Astrocyte of the spinal cord (primary cell): ENCODE results near the gene HDLBP.

Experiments
- DNase-seq: peaks from one replicate; pipeline ENCODE4 v3.0.0; 2011; ENCODE audit warnings: low read depth, low spot score
- H3K4me3 ChIP-seq: 2 replicates; pipeline ENCODE4 v1.5.1; 2011; ENCODE audit warnings: low read depth, mild to moderate bottlenecking, low read length, moderate library complexity
- in situ Hi-C: cut with HindIII; loops from 2 replicates; pipeline ENCODE4 v1.10.0; 2017; ENCODE audit warnings: low sequenced_read_pairs
- TF ChIP-seq, protein P1 (sequence below): IDR thresholded peaks from 2 replicates; pipeline ENCODE4 v1.5.1; 2012; ENCODE audit warnings: low read depth, mild to moderate bottlenecking, low read length, inconsistent platforms

The HDLBP gene

DNA sequence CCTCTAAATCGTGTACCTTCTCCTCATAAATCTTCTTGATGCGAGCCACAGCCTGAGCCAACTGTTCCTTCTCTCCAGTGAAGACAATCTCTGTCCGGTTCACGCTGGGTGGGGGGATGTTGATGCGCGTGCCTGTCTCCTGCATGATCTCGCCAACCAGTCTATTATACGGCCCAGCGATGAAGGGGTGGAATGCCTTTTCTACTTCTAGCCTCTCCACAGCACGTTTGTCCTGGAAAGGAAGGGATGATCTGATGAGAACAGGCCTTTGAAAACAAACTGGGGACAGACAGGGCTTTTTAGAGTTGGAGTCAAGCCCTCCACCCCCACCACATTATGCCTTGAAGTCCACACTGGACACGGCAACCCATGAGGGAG, 59.3 kb downstream of the HDLBP start:
- H3K4me3 ChIP-seq: no peak overlapping the region
- TF ChIP-seq, protein P1, sequence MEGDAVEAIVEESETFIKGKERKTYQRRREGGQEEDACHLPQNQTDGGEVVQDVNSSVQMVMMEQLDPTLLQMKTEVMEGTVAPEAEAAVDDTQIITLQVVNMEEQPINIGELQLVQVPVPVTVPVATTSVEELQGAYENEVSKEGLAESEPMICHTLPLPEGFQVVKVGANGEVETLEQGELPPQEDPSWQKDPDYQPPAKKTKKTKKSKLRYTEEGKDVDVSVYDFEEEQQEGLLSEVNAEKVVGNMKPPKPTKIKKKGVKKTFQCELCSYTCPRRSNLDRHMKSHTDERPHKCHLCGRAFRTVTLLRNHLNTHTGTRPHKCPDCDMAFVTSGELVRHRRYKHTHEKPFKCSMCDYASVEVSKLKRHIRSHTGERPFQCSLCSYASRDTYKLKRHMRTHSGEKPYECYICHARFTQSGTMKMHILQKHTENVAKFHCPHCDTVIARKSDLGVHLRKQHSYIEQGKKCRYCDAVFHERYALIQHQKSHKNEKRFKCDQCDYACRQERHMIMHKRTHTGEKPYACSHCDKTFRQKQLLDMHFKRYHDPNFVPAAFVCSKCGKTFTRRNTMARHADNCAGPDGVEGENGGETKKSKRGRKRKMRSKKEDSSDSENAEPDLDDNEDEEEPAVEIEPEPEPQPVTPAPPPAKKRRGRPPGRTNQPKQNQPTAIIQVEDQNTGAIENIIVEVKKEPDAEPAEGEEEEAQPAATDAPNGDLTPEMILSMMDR: no peak
- no peak for DNase-seq
- in situ Hi-C loops: no loop called here

DNA sequence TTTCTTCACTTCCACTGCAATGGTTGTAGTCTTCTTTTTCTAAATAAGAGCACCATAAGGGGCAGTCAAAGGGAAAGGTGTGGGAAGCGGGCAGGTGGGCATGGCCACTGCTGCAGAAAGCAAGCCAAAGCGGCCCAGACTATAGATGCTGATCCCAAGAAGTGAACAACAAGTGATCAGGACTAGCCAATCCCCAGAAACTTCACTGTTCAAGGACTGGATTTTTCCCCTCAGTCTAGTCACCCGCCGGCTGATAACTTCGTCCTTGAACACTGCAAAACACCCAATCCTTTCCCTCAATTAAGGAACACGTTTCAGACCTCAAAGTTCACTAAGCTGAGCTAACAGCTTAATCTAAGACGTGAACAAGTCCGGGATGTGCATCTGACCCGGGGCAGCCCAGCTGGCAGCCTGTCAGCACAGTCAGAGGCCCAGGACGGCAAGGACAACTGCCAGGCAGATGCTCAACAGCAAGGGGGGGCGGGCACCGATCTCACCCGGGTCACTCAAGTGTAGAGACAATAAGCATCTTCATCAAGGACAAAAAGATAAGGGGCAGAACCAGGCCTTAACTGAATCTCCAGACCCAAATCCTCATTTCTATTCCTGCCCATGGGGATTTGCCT, 59.8 kb downstream of the HDLBP start:
- H3K4me3 ChIP-seq: no peak overlapping the region
- in situ Hi-C loops: no loop called here
- TF ChIP-seq, protein P1: no peak
- no peak for DNase-seq

DNA sequence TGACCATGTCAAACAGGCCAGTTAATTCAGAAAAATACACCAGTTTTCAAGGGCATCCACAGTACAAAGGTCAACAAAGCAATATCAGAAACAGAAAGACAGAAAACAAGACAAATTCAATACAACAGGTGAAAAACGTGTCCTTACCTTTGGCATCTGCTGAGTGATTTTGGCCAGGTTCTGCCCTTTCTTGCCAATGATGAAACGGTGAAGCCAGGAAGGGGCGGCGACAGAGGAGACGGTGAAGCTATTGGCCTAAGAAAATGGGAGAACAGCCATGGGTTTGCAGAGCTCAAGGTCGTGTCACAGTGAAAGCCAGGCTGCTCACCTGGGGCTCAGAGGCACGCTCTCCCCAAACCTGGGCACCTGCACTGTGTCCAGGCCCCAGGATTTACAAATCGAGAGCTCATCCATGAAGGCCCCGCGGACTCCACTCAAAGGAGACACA, 60.5 kb downstream of the HDLBP start:
- in situ Hi-C loops: no loop called here
- TF ChIP-seq, protein P1: no peak
- DNase-seq: no peak
- no peak overlapping the region for H3K4me3 ChIP-seq

DNA sequence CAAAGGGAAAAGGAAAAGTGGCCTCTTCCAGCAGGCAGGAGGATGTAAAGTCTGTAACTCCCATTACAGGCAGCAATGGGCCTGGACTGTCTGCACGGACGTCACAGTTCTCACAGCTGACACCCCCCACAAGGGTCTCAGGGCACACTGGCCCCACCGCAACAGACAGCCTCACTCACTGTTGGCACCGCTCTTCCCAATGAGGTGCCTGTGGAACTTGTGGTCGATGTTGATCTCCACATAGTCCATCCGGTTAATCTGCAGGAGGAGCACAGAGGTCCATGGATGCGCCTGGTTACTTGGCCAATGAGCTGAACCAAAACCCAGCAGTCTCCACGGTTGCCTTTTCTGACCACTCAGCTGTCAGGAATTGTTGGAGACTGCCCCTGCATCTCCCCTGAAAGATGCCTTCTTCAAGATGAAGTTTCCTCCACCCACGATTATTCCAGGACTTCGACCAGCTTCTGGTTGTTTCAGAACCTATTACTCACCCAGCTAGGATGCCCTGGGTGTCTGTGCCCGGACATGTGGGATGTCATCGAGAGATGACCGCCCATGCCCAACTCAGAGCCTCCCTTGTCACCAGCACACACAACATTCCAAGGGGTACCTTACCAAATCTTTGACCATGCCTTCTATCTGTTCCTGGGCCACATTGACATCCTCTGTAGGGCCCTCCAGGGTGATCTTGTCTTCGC, 62.5 kb downstream of the HDLBP start:
- in situ Hi-C loops: no loop called here

DNA sequence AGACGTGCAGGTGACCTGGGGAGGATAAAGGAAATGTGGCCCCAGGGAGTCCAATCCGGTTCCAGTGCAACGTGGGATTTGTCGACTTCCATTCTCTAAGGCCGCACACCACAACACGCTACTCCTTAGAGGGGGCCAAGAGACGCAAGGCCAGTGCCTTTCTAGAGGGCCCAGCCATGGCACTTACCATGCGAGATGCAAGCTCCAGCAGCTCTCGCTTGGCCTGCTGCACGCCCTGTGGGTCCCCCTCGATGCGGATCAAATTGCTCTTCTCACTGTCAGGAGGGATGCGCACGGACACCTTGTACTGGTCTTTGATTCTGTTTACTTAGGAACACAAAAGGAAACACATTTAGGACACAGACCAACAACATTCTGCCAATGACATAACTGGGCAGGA, 65.8 kb downstream of the HDLBP start:
- H3K4me3 ChIP-seq: no peak overlapping the region
- in situ Hi-C loops: no loop called here
- no peak for DNase-seq
- TF ChIP-seq, protein P1: no peak

More for the DNA sequence above, 62.5 kb downstream of the HDLBP start:
- no peak overlapping the region for H3K4me3 ChIP-seq
- TF ChIP-seq, protein P1: no peak
- no peak for DNase-seq

DNA sequence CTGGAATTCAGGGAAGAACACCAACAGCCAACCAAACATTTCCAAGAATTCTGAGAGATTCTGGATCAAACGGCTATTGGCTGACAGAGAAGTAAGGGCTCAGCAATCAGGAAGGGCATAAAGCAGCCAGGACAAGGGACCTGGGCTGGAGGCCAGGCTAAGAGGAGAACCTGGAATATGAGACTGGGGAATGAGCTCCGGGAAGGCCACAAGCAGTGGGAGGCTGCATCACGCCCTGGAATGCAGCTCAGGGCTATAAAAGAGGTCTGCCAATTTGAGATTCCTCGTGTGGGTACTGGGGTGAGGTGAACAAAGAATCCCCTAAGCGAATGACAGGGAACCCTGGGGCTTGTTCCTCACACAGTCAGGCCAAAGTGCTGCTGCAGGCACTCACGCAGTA, 66.6 kb downstream of the HDLBP start:
- in situ Hi-C loops: no loop called here
- TF ChIP-seq, protein P1: no peak
- DNase-seq: no peak
- no peak overlapping the region for H3K4me3 ChIP-seq
